Neural cell (in vitro differentiated cells): ENCODE data around the gene SLC12A9. TPM values are rescaled to one million over a fixed set of nuclear protein-coding genes. Genes with fewer than 3 reads are reported as not detected.

ENCODE experiments used
- H2AFZ ChIP-seq: fragments of 200-600, 300-800 bp; sonication (generic), shearing (Covaris generic); 2 replicates; pipeline ENCODE4 v1.6.0; 2014; ENCODE audit warnings: low read depth, mild to moderate bottlenecking, antibody characterized with exemption, low read length, moderate library complexity
- H3F3A ChIP-seq: fragments of 200-600 bp; shearing (Covaris generic); 2 replicates; pipeline ENCODE4 v1.6.1; 2016; ENCODE audit warnings: mild to moderate bottlenecking, moderate library complexity, mixed read lengths, antibody characterized with exemption, low read length; ENCODE audit not compliant: insufficient read depth, poor library complexity, severe bottlenecking
- H3K27ac ChIP-seq: fragments of 200-600, 300-800 bp; sonication (generic), shearing (Covaris generic); 2 replicates; pipeline ENCODE4 v1.5.1; 2014; ENCODE audit warnings: mild to moderate bottlenecking, low read length, moderate library complexity
- H3K27me3 ChIP-seq: fragments of 300-800, 200-600 bp; sonication (generic), shearing (Covaris generic); 2 replicates; pipeline ENCODE4 v1.6.0; 2014; ENCODE audit warnings: mild to moderate bottlenecking, low read depth, low read length, moderate library complexity; ENCODE audit not compliant: insufficient read depth
- H3K36me3 ChIP-seq: fragments of 300-800, 200-600 bp; sonication (generic), shearing (Covaris generic); 2 replicates; pipeline ENCODE4 v1.5.1; 2014; ENCODE audit warnings: mild to moderate bottlenecking, antibody characterized with exemption, low read length, moderate library complexity; ENCODE audit not compliant: insufficient read depth
- H3K4me2 ChIP-seq: fragments of 300-800, 200-600 bp; sonication (generic), shearing (Covaris generic); 2 replicates; pipeline ENCODE4 v1.6.0; 2014; ENCODE audit warnings: mild to moderate bottlenecking, low read length
- H3K4me3 ChIP-seq: fragments of 300-800, 200-600 bp; sonication (generic), shearing (Covaris generic); 2 replicates; pipeline ENCODE4 v1.5.1; 2014; ENCODE audit warnings: mild to moderate bottlenecking, low read length, moderate library complexity
- H3K79me2 ChIP-seq: fragments of 200-600 bp; shearing (Covaris generic); replicated peaks from 2 replicates; pipeline ENCODE4 v1.6.0; 2014; ENCODE audit warnings: mild to moderate bottlenecking, low read length, moderate library complexity; ENCODE audit not compliant: insufficient read depth
- H3K9ac ChIP-seq: fragments of 300-800, 200-600 bp; sonication (generic), shearing (Covaris generic); 2 replicates; pipeline ENCODE4 v1.6.1; 2016; ENCODE audit warnings: mild to moderate bottlenecking, low read length, mixed read lengths
- H3K9me2 ChIP-seq: fragments of 200-600 bp; shearing (Covaris generic); 2 replicates; pipeline ENCODE4 v1.6.1; 2016; ENCODE audit warnings: mild to moderate bottlenecking, low read length, mixed read lengths; ENCODE audit not compliant: insufficient read depth
- H3K9me3 ChIP-seq: fragments of 200-600, 300-800 bp; sonication (generic), shearing (Covaris generic); 2 replicates; pipeline ENCODE4 v1.6.1; 2016; ENCODE audit warnings: mild to moderate bottlenecking, mixed run types, low read length, moderate library complexity, mixed read lengths
- H4K20me1 ChIP-seq: fragments of 200-600 bp; shearing (Covaris generic); 2 replicates; pipeline ENCODE4 v1.6.1; 2016; ENCODE audit warnings: mild to moderate bottlenecking, mixed run types; ENCODE audit not compliant: insufficient read depth
- CTCF ChIP-seq: fragments of 450-650 bp; IDR thresholded peaks from 2 replicates; pipeline ENCODE4 v1.5.1; 2014; ENCODE audit warnings: antibody characterized with exemption, mild to moderate bottlenecking, moderate library complexity; ENCODE audit not compliant: poor library complexity, severe bottlenecking
- EP300 ChIP-seq: fragments of 450-650 bp; conservative IDR thresholded peaks from 2 replicates; pipeline ENCODE4 v1.6.1; 2014; ENCODE audit warnings: antibody characterized with exemption, mild to moderate bottlenecking, moderate library complexity; ENCODE audit not compliant: poor library complexity, severe bottlenecking
- EZH2 ChIP-seq: fragments of 200-600, 300-800 bp; shearing (Covaris generic), sonication (generic); IDR thresholded peaks from 2 replicates; pipeline ENCODE4 v1.6.1; 2014; ENCODE audit warnings: antibody characterized with exemption, low read length, borderline replicate concordance, mild to moderate bottlenecking; ENCODE audit not compliant: insufficient read depth, poor library complexity, severe bottlenecking
- MXI1 ChIP-seq: fragments of 450-650 bp; conservative IDR thresholded peaks from 2 replicates; pipeline ENCODE4 v1.6.1; 2014; ENCODE audit warnings: antibody characterized with exemption, mild to moderate bottlenecking; ENCODE audit not compliant: poor library complexity, severe bottlenecking
- POLR2AphosphoS5 ChIP-seq: IDR thresholded peaks from 2 replicates; pipeline ENCODE4 v1.6.1; 2012
- RAD21 ChIP-seq: fragments of 450-650 bp; conservative IDR thresholded peaks from 2 replicates; pipeline ENCODE4 v1.6.1; 2014; ENCODE audit warnings: antibody characterized with exemption, mild to moderate bottlenecking, moderate library complexity
- REST ChIP-seq: IDR thresholded peaks from 2 replicates; pipeline ENCODE4 v1.6.1; 2012; ENCODE audit warnings: borderline replicate concordance
- SMC3 ChIP-seq: fragments of 450-650 bp; conservative IDR thresholded peaks from 2 replicates; pipeline ENCODE4 v1.6.1; 2014; ENCODE audit warnings: antibody characterized with exemption, mild to moderate bottlenecking, moderate library complexity; ENCODE audit not compliant: poor library complexity
- TAF1 ChIP-seq: IDR thresholded peaks from 2 replicates; pipeline ENCODE4 v1.6.1; 2012; ENCODE audit warnings: low read depth
- polyA minus RNA-seq: library from RNA; depleted of rRNA, polyadenylated mRNA; stranded (reverse); fragments of >200 nt; gene quantifications from 2 replicates; pipeline ENCODE4 v1.2.3, GENCODE V29; 2014
- polyA plus RNA-seq: library from polyadenylated mRNA; depleted of rRNA; stranded (reverse); fragments of >200 nt; gene quantifications from 2 replicates; pipeline ENCODE4 v1.2.3, GENCODE V29; 2014

Gene SLC12A9
- polyA plus RNA-seq (21.2 and 29.0 TPM in 2 replicates), polyA minus RNA-seq (14.8 and 19.2 TPM in 2 replicates)

- peak within 1 kb of the TSS; percentile 2 for H3K27ac ChIP-seq
- TF ChIP-seq REST: no peak
- peak; percentile 15 for TF ChIP-seq EP300
- TF ChIP-seq RAD21: peak; percentile 97
- TF ChIP-seq CTCF: peak; percentile 99
- no peak for TF ChIP-seq EZH2
- no peak for TF ChIP-seq TAF1
- no peak for TF ChIP-seq POLR2AphosphoS5
- peak; percentile 100 for TF ChIP-seq MXI1
- peak; percentile 91 for TF ChIP-seq SMC3
Measured at GRCh38 chr7:100852048-100852872, at the start of gene SLC12A9. TSS of gene SLC12A9 (plus strand) at chr7:100852713. CDS start at chr7:100854198, 1,485 bp downstream.

GRCh38 chr7:100802951-100803350, 49.6 kb upstream of the SLC12A9 start:
- Histone ChIP-seq H3K79me2 (no peaks in the 10 kb centered on the region), H3K36me3 (no peaks in the 10 kb centered on the region), H2AFZ (no peak overlapping the region), H3K9ac (no peak overlapping the region), H3K4me2 (no peak overlapping the region), H3K9me3 (no peaks in the 10 kb centered on the region), H3K27ac (no peak overlapping the region), H3K9me2 (no peaks in the 10 kb centered on the region), H3K4me3 (no peak overlapping the region), H3F3A (no peaks in the 10 kb centered on the region), H4K20me1 (no peaks in the 10 kb centered on the region), H3K27me3 (no peaks in the 10 kb centered on the region)
- TF ChIP-seq RAD21: no peak
- no peak for TF ChIP-seq MXI1
- TF ChIP-seq EZH2: no peak
- no peak for TF ChIP-seq TAF1
- no peak for TF ChIP-seq SMC3
- no peak for TF ChIP-seq POLR2AphosphoS5
- no peak for TF ChIP-seq REST
- TF ChIP-seq EP300: no peak
- no peak for TF ChIP-seq CTCF

More at GRCh38 chr7:100852048-100852872, at the start of gene SLC12A9:
- Histone ChIP-seq H3K9ac (peak within 1 kb of the TSS; percentile 71), H3K9me2 (no peaks in the 10 kb centered on the region), H3K79me2 (no peaks in the 10 kb centered on the region), H3K27me3 (no peaks in the 10 kb centered on the region), H3K4me3 (peak within 1 kb of the TSS; percentile 80), H3K36me3 (no peaks in the 10 kb centered on the region), H3K9me3 (no peaks in the 10 kb centered on the region), H3K4me2 (peak within 1 kb of the TSS; percentile 82), H3F3A (no peaks in the 10 kb centered on the region), H4K20me1 (no peaks in the 10 kb centered on the region), H2AFZ (peak within 1 kb of the TSS; percentile 93)
